ENCODE data around the gene SLC30A2. TPM values are rescaled to one million over a fixed set of nuclear protein-coding genes. Genes with fewer than 3 reads are reported as not detected.

The SLC30A2 gene
- total RNA-seq, 1 experiment from 2014 or later: 0.23 TPM

DNA sequence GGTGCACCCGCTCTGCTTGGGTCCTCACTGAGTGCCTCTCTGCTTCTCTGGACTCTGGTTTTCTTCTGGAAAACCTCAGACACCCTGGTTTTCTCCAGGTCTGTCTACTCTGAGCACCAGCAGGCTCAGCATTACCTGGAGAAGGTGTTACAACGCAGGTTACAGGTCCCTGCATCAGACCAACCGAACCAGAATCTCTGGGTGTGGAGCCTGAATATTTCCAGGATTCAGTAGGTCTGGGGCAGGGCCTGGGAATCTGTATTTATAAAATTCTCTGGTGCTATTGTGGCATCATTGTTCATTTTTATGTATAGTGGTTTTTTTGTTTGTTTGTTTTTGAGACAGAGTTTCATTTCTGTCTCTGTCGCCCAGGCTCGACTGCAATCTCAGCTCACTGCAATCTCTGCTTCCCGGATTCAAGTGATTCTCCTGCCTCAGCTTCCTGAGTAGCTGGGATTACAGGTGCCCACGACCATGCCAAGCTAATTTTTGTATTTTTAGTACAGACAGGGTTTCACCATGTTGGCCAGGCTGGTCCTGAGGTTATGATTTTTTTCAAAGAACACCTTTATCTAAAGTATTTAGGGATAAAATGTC, 1.5 kb upstream of the SLC30A2 start:
- no TSS peak for BruUV-seq (replicated peaks)
- Histone ChIP-seq H3K36me3 (ENCODE audit: control insufficient read depth, insufficient read depth, low read length) (no peaks in the 10 kb centered on the region), H3K27me3 (ENCODE audit: control insufficient read depth, insufficient read depth, low read length) (peaks cover 15% of the 10 kb centered on the region), H3K9me3 (ENCODE audit: control insufficient read depth, insufficient read depth, low read depth, low read length) (no peaks in the 10 kb centered on the region), H3K4me1 (ENCODE audit: control insufficient read depth, insufficient read depth, low read length) (no peaks in the 10 kb centered on the region; the same call in 1 of the 2 replicates), H3K27ac (ENCODE audit: low read length) (no peak overlapping the region), H3K4me3 (ENCODE audit: low read depth in 2 of 2, low read length in 2 of 2) (no peak overlapping the region)
- DNase-seq (ENCODE audit: low read depth, low spot score): no peak
- in situ Hi-C loops (cut with HindIII; ENCODE audit: low pct_unique_long_range_greater_than_20kb, low sequenced_read_pairs): no loop called here
- no peak for ATAC-seq
- intact Hi-C loops (cut with micrococcal nuclease; ENCODE audit: unreplicated experiment): no loop called here
- ChIA-PET POLR2A (no interaction called here), CTCF (no interaction called here)
- TF ChIP-seq POLR2AphosphoS5 (IDR thresholded peaks at IDR 0.05; ENCODE audit: low read depth, low read length) (no peak), SIN3A (IDR thresholded peaks at IDR 0.05; ENCODE audit: borderline replicate concordance, insufficient read depth, low read depth, low read length) (no peak), REST (IDR thresholded peaks at IDR 0.05; ENCODE audit: insufficient read depth in 1 of 2, low read depth in 2 of 2, low read length in 1 of 2) (no peak), TCF7L2 (IDR thresholded peaks at IDR 0.05; ENCODE audit: low read depth, low read length) (no peak)
- TF ChIP-seq, protein P1, sequence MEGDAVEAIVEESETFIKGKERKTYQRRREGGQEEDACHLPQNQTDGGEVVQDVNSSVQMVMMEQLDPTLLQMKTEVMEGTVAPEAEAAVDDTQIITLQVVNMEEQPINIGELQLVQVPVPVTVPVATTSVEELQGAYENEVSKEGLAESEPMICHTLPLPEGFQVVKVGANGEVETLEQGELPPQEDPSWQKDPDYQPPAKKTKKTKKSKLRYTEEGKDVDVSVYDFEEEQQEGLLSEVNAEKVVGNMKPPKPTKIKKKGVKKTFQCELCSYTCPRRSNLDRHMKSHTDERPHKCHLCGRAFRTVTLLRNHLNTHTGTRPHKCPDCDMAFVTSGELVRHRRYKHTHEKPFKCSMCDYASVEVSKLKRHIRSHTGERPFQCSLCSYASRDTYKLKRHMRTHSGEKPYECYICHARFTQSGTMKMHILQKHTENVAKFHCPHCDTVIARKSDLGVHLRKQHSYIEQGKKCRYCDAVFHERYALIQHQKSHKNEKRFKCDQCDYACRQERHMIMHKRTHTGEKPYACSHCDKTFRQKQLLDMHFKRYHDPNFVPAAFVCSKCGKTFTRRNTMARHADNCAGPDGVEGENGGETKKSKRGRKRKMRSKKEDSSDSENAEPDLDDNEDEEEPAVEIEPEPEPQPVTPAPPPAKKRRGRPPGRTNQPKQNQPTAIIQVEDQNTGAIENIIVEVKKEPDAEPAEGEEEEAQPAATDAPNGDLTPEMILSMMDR (IDR thresholded peaks at IDR 0.05): no peak

DNA sequence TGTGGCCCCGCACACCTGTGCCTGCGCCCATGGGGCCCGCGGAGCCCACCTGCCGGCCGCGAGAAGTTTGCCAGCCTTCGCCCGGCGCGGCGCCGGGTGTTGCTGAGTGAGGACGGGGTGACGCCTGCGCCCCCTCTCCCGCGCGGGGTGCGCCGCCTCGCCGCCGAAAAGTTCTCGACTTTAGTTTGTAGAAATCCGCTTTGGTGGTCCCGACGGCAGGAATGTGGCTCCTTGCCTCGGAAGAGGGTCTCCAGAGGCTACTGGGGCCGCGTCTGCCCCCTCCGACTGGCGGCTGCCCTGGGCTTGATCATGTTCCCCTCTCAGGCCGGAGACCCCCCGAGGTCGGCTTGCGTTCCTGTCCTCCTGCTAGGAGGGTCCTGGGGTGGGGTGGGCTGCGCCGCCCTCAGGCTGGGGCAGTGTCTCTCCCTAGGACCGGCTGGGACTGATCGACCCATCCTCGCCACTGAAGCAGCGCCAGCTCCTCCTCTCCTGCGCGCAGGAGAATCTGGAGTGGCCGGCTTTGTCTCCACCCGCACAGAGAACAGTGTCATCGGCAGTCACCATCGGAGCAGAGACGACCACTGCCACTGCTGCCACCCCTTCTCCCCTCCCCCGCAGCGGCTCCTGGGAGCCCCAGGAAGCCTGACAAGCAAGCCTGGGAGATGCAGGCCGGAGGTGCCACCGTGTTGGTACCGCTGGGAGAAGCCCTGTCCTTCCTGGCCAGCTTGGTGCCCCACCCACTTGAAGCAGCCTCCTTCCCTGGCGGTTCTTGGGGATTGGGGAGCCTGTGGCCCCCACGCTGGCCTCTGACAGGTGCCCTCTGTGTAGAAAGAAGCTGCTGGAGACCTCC, 553 bp upstream of the SLC30A2 start:
- H3K36me3 ChIP-seq (ENCODE audit: control insufficient read depth, insufficient read depth, low read length): no peaks in the 10 kb centered on the region
- DNase-seq (ENCODE audit: low read depth, low spot score): no peak
- intact Hi-C loops (cut with micrococcal nuclease; ENCODE audit: unreplicated experiment) (no loop called here), in situ Hi-C loops (cut with HindIII; ENCODE audit: low pct_unique_long_range_greater_than_20kb, low sequenced_read_pairs) (no loop called here)
- peak; percentile 46 for ATAC-seq
- no TSS peak for BruUV-seq (replicated peaks)
- no peak overlapping the region for H3K27ac ChIP-seq (ENCODE audit: low read length)
- no peaks in the 10 kb centered on the region for H3K9me3 ChIP-seq (ENCODE audit: control insufficient read depth, insufficient read depth, low read depth, low read length)
- no peaks in the 10 kb centered on the region; the same call in 1 of the 2 replicates for H3K4me1 ChIP-seq (ENCODE audit: control insufficient read depth, insufficient read depth, low read length)
- TF ChIP-seq, protein P1 (IDR thresholded peaks at IDR 0.05): no peak
- TF ChIP-seq SIN3A (IDR thresholded peaks at IDR 0.05; ENCODE audit: borderline replicate concordance, insufficient read depth, low read depth, low read length) (no peak), TCF7L2 (IDR thresholded peaks at IDR 0.05; ENCODE audit: low read depth, low read length) (no peak)
- H3K27me3 ChIP-seq (ENCODE audit: control insufficient read depth, insufficient read depth, low read length): peaks cover 15% of the 10 kb centered on the region
- ChIA-PET POLR2A (no interaction called here), CTCF (no interaction called here)
- peak overlapping the region; percentile 13 to 25; a peak in 3 of 4 replicates for H3K4me3 ChIP-seq (ENCODE audit: low read depth in 2 of 2, low read length in 2 of 2)
